ENCODE measurements around the gene HIVEP3.

HIVEP3 gene

DNA sequence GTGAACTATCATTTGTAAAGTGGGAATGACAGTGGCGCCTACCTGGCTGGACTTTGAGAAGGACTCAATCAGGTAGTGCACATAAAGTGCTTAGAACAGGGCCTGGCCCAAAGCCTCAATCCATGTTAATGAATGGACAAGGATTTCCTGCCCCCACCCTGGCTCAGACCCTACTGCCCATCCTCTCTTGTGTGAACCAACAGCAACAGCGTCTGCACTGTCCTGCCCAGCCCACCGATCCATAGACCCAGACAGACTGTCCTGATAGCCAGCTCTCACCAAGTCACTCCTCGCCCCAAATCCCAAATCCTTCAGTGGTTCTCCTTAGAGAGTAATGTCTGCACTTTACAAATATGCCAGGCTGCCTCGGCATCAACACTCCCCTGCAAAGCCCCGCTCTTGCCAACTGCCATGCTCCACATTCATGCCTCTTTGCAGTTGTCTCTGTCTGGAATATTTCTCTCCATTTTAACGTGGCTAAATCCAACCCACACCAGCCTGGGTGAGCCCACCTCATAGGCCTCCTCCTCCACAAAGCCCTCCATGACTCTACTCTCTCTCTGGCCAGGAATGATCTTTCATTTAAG is 276.7 kb downstream of the HIVEP3 start:
- DNase-seq = no peak

DNA sequence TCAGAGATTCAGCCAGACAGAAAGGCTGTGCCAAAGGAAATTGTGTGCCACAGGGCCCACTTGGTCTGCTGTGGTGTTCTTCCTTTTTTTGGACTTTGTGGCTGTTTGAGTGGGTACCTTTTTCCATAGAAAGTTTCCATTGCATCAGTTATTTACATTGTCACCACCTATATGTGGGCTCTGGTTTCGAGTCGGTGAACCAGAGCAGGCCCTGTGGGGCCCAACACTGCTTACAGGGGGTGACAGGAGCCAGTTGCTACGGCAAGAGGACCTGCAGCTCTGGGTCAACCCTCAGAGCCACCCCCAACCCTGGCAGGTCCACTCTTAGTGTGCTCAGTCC is 277.3 kb downstream of the HIVEP3 start:
- DNase-seq = no peak

DNA sequence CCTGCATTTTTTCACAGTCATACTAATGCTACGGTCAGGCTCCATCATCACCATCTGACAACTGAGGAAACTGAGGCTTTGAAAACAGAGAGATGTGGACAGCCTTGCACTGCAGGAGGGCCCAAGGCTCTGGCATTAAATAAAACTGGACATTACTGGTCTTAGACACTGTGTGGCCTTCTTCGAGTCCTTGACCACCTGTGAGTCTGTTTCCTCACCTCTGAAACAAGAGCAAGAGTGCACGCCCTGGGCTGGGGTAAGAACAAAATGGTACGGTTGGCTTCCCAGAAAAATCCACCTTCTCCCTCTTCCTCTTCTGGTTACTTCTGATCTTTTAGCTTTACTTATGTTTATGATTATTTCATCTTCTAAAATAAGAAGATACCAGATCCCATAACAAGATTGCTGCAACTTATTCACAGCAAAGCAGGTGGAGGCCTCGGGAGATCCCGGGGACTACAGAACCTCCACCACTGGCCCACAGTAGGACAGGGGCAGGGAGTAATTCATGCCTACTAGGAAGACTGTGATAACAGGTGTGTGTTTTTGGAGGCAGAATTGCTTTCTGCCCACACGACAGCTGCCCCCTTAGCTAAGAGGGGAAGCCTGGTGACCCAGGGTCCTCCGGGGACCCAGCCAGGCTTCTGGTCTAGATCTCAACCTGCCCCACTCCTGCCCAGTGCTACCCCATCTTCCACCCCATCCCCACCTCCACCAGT is 277.8 kb downstream of the HIVEP3 start:
- no peak for DNase-seq

DNA sequence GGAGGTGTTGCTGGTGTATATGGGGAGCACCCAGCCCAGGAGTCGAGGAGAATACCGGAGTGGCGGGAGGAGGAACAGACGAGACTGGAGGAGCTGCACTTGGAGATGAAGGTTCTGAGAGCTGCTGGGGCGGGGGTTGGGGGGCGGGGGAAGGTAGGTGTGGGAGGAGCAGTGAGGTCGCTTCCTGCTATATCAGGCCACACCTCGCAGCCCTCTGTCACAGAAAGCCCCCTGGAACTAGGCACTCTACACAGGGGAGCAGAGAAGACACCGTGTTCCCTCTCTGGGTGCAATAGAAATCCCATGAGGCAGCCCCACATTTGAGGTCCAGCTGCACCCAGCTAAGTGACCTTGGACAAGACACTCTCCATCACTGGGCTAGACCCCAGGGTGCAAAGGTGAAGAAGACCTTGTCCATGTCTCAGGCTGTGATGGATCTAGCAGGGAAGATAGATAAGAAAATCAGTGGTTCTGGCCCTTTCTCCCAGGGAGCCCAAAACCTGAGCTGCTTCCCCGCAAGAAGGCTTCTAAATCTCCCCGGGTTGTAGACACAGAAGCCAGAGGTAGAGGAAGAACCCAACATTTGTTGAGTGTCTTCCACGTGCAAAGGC is 278.5 kb downstream of the HIVEP3 start:
- no peak for DNase-seq

DNA sequence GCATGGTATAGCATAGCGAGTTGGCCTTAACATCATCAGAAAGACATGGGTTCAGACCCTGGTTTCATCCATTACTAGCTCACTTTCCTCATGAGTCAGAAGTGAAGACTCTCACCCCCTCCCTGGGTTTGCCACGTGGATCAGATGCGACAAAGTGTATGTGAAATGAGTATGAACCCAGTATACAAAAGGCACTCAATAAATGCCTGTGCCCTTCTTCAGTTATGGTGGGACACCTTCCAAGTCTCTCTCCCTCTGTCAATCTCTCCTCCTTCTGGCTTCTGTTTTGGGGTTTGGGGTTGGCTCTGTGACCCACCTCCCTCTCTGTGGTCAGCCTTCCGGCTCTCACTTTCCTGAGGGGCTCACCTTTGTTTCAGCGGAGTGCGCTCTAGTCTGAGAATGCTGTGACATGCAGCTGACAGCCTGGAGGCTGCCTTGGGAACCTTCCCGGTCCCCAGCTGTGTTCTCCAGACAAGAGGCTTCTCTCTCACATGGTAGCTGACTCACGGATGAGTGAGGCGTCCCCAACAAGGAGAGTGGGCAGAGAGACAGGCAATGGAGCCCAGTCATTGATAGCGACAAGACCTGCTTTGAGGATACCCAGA is 279.3 kb downstream of the HIVEP3 start:
- peak; percentile 38 for DNase-seq

DNA sequence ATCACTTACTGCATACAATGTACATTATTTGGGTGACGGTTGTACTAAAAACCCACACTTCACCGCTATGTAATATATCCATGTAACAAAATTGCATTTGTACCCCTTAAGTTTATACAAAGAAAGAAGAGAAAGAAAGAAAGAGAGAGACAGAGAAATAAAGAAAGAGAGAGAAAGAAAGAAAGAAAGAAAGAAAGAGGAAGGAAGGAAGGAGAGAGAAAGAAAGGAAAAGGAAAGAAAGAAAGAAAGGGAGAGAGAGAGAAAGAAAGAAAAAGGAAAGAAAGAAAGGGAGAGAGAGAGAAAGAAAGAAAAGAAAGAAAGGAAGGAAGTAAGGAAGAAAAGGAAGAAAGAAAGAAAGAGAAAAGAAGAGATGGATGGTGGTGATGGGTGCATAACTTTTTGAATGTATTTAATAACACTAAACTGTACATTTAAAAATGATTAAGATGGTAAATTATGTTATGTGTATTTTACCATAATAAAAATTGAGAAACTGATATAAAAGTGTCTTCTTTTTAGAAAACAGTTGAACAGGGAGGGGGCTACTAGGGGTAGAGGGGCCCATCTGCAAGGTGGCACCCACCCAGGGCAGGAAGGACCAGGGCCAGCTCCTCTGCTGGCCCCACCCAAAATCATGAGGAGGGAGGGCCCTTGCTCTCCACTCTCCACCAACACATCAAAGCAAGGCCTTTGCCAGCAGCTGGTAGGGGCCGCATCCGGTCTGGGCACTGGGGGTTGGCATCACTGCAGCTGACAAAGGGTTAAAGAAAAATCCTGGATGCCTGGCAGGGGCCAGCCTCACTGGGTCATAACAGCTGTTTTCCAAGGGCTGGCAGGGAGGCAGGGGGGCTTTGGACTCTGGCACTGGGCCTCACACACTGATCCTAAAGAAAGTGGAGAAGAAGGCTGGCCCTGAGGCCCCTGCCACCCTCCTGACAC is 280.4 kb downstream of the HIVEP3 start:
- no peak for DNase-seq

DNA sequence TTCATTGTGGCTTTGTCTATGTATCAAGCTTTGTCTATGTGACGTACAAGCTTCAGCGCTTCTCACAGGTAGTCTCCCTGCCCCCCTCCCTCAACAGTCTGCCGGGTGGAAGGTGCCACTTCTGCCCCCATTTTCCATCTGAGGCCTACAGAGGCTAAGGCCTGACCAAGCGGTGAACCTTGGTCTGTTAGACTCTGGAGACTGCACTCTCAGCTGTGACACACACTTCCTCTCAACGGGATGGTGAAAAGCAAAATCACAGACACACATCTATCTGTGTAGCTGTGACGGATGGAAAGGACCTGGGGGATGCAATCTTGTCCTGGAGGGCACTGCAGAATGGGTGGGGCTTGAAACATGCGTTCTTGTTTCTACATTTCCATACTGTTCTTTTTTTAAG is 281.4 kb downstream of the HIVEP3 start:
- no peak for DNase-seq

DNA sequence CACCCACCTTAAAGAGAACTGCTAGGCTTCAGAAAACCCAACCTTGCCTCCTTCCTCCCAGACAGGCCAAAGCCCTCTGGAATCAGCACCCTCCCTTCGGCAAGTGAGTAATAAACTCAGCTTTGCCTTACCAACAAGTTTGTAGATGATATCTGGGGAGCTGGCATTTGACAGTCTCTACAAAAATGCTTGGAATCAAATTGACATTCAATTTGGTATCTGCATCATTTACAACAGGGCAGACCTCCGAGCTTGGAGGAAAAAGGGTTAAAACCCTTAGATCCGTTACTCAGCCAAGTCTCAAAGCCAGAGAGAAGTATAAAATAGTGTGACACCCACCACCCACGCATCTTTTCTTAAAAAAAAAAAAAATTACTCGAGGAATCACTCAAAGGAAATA is 285.0 kb downstream of the HIVEP3 start:
- DNase-seq = no peak

DNA sequence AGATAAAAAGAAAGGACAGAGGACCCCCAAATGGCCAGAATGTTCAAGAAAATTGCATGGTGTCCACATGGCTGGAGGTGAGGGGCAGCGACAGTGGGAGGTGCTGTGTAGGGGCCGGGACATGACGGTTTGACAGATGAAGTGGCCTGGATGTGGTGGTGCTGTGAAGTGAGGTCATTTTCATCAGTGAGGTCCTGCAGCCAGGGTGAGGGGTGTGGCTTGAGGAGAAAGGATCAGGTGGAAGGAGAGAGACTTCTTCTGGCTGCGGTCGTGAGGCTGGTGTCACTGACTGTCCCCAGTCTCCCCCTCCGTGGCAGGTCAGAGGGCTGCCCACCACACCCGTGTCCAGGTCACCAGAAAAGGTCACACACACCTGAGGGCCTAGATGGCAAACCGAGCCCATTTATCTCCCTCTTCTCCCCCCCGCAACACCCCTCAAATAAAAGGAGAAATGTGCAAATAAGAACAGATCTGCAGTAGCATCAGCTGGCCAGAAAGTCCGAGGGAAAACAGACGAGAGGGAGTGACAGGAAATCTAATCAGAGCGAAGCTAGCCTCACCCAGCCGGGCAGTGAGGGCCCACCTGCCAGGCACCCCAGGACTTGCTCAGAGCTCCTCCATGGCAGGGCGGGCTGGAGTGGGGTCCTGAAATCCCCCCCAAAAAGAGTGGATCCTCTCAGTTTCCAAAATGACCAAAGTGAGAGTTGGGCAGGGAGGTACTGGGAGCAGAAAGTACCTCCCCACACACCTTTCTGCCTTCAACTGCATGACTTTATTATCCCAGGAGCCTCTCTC is 285.7 kb downstream of the HIVEP3 start:
- DNase-seq = no peak

DNA sequence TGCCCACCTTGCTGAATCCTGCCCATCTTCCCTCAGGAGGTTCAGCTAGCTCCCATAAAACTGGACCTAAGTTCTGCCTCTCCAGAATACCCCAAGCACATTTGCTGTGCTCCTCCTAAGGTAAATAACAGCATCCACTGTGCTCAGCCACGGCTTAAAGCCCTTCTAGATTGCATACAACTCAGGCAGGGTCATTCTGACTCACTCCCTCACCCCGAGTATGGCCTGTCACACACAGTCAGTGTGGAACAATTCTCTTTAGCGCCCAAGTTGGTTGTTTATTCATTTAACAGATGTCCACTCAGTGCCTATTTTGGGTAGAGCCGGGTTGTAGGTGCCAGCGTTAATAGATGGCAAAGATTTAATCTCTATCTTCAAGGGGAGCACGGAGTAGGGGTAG is 286.8 kb downstream of the HIVEP3 start:
- DNase-seq = no peak

DNA sequence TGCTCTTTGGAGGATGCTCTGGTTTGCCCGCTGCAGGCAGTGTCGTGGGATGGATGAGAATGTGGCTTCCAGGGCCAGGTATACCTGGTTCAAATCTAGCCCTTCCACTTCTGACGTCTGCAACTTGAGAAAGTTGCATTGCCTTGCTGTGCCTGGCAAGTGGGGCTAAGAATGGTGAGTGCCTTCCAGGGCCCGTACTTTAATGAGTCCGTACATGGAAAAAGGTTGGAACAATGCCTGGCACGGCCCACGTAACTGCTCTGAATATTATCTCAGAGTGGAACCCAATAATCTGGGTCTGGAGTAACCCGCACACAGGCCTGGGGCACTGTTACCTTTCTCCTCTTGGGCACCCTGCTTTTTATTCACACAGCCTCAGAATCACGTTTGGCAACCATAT is 287.6 kb downstream of the HIVEP3 start:
- DNase-seq = no peak

DNA sequence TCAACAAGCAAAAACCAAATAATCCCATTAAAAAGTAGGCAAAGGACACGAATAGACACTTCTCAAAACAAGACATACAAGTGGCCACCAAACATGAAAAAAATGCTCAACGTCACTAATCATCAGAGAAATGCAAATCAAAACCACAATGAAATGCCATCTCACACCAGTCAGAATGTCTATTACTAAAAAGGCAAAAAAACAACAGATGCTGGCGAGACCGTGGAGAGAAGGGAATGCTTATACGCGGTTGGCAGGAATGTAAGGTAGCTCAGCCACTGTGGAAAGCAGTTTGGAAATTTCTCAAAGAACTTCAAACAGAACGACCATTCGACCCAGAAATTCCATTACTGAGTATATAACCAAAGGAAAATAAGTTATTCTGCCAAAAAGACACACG is 289.2 kb downstream of the HIVEP3 start:
- no peak for DNase-seq

DNA sequence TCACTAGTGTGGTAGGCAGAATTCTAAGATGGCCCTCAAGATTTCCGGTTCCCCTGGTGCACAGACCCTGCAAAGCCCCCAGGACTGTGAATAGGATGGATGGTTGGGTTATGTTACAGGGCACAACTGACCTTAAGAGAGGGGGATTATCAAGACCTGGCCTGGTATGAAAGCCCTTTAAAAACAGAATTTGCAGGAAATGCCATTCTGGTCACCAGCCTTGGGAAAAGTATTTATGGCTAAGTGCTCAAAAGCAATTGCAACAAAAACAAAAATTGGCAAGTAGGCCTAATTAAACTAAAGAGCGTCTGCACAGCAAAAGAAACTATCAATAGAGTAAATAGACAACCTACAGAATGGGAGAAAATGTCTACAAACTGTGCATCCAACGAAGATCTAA is 289.6 kb downstream of the HIVEP3 start:
- no peak for DNase-seq

DNA sequence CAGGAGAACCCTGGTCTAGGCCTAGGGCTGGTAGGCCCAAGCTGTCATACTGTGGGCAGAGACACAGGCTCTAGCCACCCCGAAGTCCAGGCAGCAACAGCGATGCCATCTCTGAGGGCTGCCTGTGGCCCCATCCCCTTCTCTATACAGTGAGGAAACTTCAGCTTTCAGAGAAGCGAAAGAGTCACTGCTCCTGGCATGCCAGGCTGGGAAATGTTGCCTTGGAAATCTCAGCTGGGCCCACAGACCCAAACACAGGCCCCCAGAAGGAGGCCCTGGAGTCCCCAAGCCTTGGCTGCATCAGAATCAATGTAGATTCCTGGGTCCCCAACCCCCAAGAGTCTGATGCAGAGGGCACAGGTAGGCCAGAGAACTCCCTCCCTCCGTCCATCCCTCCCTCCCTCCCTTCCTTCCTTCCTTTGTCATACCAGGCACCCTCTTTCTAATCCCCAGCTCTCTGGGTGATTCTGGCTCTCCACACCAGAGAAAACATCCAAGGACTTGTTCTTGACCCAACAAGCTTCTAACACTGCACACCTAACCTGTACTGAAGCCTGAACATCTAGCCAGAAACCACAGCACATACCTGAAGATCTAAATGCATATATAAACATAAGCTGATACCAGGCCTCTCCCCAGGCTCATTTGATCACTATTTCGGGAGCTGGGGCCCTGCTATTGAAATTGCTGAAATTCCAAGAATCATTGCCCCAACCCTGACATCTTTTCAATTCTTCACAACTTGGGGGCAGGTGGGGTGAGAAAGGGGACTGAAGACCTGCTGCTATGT is 291.0 kb downstream of the HIVEP3 start:
- DNase-seq = no peak

DNA sequence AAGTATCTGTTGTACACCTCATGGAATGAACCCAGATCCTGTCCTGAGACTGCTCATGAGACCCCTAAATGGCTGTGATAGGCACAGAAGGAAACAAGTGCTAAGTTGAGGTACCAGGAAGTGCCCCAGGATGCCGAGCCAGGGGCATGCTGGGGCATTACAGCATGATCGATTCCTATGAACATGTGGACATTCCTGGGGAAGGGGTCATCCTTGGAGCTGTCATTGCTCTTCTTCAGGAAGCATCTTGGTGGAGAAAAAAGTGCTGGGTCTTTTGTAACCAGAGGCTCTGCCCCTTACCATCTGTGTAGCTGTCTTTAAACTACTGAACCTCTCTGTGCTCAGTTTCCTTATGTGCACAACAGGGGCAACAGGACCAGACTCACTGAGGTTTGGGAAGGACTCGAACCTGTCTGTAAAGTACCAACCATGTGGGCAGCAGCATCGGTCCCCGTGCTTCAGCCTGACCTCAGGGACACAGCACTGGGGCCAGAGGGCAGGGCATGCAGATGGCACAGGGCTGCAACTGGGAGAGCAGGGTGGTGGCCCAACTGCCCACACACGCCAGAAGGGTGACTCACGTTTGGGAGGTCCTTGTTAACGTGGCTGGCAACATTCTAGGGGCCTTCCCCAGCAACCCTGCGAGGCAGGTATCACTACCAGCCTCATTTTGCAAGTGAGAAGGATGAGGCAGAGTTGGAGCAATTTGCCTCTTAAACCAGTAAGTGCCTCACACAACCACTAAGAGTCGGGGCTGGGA is 291.9 kb downstream of the HIVEP3 start:
- no peak for DNase-seq

DNA sequence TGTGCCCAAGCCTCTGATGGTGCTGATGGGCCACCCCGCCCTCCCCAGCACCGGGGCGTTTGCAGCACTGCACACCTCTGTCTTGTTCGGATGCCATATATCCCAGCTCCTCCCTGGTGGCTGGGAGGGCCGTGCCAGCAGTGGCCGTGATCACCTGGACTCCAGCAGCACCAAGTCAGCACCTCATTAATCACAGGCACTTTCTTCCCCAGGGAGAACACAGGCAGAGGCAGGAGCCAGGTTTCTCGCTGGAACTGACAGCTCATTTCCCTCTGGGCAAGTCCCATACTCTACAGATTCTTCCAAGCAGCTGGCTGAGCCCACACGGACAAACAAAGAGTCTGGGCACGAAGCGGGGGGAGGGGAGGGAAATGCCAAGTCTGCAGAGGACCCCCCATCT is 292.6 kb downstream of the HIVEP3 start:
- DNase-seq = no peak

DNA sequence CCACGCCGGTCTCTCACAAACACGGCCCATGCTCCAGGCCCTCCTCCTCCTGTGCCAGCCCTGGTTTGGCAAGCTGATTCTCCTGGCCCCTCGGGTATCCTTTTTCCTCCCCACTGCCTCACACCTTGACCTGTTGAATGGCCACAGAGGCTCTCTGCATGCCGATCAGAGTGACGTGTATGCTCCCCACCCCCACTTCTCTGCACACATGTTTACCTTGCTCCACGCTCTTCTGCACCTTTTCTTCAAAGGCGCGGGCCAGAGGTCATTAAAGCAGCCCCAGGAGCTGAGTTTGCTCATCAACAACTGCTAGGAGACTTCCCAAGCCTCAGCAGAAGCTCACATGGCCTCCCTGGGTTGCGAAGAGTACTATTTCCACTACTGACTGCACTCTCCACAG is 295.0 kb downstream of the HIVEP3 start:
- no peak for DNase-seq

DNA sequence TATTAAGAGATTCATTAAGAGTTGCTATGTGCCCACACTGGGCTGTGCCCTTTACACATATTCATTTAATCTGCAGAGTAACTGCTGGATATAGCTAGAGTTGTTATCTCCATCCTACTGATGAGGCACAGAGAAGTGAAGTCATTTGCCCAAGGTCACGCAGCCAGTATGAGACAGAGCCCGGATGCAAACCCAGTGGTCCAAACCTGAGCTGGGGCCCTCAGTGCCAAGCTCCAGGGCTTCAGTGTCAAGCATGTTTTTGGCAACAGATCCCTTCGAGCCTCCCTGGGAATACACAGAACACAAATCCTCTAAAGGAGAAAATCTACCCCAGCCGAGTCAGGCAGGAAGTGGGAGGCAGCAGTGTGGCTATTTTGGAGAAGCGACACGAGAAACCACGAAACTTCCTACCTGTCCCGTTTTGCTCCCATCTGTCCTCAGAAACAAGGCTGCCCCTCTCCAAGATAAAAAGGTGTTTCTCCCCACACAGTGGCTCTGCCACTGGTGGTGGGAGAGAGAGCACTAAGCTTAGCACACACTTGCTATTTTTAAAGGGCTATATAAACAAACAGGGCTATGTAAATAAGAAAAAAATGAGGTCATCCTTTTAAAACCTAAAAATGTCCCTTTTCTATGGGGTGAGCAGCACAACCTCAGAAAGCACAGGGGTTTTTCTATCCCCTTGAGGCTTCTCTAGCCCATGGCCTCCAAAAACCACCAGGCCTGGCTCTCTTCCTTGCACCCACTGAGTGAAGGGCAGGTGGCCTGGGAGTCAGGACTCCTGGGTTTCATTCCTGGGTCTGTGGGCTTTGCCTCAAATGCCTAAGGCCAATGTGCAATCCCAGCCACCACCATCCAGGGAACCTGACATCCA is 295.6 kb downstream of the HIVEP3 start:
- DNase-seq = no peak

DNA sequence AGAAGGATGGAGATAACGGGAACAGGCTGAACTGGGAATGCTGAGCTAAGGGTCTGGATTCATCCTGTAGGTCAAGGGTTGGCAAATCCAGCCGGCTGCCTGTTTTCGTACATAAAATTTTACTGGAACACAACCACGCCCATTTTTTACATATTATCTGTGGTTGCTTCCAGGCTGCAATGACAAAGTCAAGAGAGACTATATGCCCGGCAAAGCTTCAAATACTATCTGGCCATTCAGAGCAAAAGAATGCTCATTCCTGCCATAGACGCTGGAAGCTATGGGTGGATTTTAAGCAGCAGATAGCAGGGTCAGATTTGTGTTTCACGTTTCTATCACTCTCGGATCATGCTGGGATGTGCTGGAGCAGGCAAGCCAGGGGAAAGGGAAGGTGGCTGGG is 296.3 kb downstream of the HIVEP3 start:
- DNase-seq = no peak

DNA sequence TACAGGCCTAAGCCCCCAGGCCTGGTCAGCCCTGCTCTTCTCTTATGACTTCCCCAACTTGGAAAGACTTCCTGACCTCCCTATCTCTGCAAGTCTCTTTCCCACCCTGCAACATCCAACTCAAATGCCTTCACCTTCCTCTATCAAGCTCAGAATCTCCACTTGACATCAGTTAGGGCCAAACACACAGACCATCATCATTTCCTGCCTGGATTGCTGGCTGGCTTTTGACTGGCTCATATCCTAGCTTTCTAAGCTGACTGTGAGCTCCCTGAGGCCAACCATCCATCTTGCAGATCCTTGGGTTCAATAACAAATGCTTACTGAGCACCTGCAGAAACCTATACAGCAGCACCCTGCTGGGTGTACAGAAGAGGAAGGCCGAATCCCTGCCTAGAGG is 296.9 kb downstream of the HIVEP3 start:
- no peak for DNase-seq
